AG10803 (cell line): ENCODE measurements around the gene SDHAF1.

Experiments
- DNase-seq: peaks from one replicate; pipeline ENCODE4 v3.0.0; 2010; ENCODE audit warnings: low read depth
- H3K4me3 ChIP-seq: 2 replicates; pipeline ENCODE4 v1.5.1; 2011; ENCODE audit warnings: mild to moderate bottlenecking, low read length, control low read depth
- TF ChIP-seq, protein P1 (sequence below): conservative IDR thresholded peaks from 2 replicates; pipeline ENCODE4 v1.5.1; 2011; ENCODE audit warnings: mild to moderate bottlenecking, low read length, control low read depth, inconsistent platforms

The SDHAF1 gene

GRCh38 chr19:35986664-35987570 is 8.1 kb upstream of the SDHAF1 start:
- peak overlapping the region; percentile 26 for H3K4me3 ChIP-seq
- DNase-seq: no peak
- TF ChIP-seq, protein P1, sequence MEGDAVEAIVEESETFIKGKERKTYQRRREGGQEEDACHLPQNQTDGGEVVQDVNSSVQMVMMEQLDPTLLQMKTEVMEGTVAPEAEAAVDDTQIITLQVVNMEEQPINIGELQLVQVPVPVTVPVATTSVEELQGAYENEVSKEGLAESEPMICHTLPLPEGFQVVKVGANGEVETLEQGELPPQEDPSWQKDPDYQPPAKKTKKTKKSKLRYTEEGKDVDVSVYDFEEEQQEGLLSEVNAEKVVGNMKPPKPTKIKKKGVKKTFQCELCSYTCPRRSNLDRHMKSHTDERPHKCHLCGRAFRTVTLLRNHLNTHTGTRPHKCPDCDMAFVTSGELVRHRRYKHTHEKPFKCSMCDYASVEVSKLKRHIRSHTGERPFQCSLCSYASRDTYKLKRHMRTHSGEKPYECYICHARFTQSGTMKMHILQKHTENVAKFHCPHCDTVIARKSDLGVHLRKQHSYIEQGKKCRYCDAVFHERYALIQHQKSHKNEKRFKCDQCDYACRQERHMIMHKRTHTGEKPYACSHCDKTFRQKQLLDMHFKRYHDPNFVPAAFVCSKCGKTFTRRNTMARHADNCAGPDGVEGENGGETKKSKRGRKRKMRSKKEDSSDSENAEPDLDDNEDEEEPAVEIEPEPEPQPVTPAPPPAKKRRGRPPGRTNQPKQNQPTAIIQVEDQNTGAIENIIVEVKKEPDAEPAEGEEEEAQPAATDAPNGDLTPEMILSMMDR: no peak

DNA sequence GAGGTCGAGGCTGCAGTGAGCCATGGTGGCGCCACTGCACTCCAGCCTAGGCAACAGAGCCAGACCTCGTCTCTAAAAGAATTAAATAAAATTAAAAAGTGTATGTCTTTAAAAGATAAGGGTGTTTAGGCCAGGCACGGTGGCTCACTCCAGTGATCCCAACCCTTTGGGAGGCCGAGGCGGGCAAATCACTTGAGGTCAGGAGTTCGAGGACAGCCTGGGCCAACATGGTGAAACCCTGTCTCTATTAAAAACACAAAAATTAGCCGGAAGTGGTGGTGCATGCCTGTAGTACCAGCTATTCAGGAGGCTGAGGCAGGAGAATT is 7.5 kb upstream of the SDHAF1 start:
- no peak overlapping the region for H3K4me3 ChIP-seq
- DNase-seq: no peak
- TF ChIP-seq, protein P1: no peak

DNA sequence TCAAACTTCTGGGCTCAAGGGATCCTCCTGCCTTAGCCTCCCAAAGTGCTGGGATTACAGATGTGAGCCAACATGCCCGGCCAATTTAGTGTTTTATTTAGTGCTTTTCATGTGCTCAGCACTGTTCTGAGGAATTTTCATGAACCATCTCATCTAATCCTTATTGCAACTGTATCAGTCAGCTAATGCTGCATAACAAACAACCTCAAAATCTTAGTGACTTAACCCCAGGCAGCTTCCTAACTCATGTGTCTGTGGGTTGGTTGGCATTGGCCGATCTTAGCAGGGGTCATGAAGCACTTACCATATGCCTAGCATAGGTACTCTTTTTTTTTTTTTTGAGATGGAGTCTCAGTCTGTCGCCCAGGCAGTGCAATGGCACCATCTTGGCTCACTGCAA is 6.2 kb upstream of the SDHAF1 start:
- TF ChIP-seq, protein P1: no peak
- no peak for DNase-seq
- no peak overlapping the region for H3K4me3 ChIP-seq

DNA sequence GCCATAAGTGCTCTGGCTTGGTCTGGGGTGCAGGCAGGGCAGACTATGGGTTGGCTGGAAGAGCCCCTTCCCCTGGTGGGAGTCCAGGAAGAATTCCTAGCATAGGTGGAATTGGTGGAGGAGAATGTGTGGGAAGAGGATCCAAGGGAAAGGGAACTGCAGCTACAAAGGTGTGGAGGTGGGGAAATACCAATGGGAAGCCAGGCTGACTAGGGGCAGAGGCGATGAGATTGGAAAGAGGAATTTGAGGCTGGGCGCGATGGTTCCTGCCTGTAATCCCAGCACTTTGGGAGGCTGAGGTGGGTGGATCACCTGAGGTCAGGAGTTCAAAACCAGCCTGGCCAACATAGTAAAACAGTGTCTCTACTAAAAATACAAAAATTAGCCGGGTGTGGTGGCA is 4.8 kb upstream of the SDHAF1 start:
- DNase-seq: no peak
- no peak overlapping the region for H3K4me3 ChIP-seq
- TF ChIP-seq, protein P1: no peak

GRCh38 chr19:35990771-35991730 is 3.9 kb upstream of the SDHAF1 start:
- TF ChIP-seq, protein P1: no peak
- no peak for DNase-seq
- H3K4me3 ChIP-seq: no peak overlapping the region

DNA sequence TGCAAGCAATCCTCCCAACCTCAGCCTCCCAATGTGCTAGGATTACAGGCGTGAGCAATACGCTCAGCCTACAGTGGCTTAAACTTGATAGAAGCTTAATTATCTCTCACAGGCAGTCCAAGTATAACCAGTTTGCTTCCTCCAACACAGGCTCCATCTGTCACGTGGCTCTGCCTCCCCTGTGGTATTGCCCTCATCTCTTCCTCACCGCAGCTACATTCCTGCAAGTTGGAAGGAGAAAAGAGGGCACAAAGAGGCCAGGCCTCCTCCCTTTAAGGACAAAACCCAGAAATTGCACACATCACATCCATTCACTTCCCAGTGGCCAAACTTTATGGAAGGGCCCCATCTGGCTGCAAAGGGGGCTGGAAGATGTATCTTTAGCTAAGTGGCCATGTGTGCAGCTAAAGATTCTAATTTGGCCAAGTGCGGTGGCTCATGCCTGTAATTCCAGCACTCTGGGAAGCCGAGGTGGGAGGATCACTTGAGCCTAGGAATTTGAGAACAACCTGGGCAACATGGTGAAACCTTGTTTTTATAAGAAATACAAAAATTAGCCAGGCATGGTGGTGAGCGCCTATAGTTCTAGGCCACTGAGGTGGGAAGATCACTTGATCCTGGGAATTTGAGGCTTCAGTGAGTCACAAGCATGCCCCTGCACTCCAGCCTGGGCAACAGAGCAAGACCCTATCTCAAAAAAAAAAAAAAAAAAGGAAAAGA is 3.1 kb upstream of the SDHAF1 start:
- H3K4me3 ChIP-seq: no peak overlapping the region
- TF ChIP-seq, protein P1: no peak
- DNase-seq: peak; percentile 59
